ENCODE data around the gene SCRN2.

The SCRN2 gene

GRCh38 chr17:47831003-47831933, 9.8 kb downstream of the SCRN2 start, which contains the start of the genes LRRC46 and MRPL10:
Gene LRRC46, plus strand, starts transcription at chr17:47831670. Its CDS starts 320 bp downstream, at chr17:47831990.
Gene MRPL10, minus strand, starts transcription at chr17:47831541. Its CDS starts 30 bp downstream, at chr17:47831511.
- Histone ChIP-seq H4K20me1 (ENCODE audit: insufficient read depth) (no peaks in the 10 kb centered on the region), H3K79me2 (ENCODE audit: insufficient read depth, low read depth) (peaks cover 30% of the 10 kb centered on the region), H3K4me2 (peak within 1 kb of the TSS; percentile 93), H3K4me3 (IDR thresholded peaks at IDR 0.05; ENCODE audit: insufficient read depth, low read depth, low read length) (peak within 1 kb of the TSS; percentile 47), H3K27ac (peak within 1 kb of the TSS; percentile 94), H3K27me3 (ENCODE audit: insufficient read depth, low read depth) (no peaks in the 10 kb centered on the region), H3K9ac (peak within 1 kb of the TSS; percentile 80), H2AFZ (ENCODE audit: low read depth) (peak within 1 kb of the TSS; percentile 91), H3K36me3 (ENCODE audit: insufficient read depth) (no peaks in the 10 kb centered on the region; the same call in 1 of the 2 replicates), H3K4me1 (ENCODE audit: low read depth, poor library complexity, severe bottlenecking) (peaks cover 29% of the 10 kb centered on the region)
- TF ChIP-seq, protein P1, sequence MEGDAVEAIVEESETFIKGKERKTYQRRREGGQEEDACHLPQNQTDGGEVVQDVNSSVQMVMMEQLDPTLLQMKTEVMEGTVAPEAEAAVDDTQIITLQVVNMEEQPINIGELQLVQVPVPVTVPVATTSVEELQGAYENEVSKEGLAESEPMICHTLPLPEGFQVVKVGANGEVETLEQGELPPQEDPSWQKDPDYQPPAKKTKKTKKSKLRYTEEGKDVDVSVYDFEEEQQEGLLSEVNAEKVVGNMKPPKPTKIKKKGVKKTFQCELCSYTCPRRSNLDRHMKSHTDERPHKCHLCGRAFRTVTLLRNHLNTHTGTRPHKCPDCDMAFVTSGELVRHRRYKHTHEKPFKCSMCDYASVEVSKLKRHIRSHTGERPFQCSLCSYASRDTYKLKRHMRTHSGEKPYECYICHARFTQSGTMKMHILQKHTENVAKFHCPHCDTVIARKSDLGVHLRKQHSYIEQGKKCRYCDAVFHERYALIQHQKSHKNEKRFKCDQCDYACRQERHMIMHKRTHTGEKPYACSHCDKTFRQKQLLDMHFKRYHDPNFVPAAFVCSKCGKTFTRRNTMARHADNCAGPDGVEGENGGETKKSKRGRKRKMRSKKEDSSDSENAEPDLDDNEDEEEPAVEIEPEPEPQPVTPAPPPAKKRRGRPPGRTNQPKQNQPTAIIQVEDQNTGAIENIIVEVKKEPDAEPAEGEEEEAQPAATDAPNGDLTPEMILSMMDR (conservative IDR thresholded peaks at IDR 0.05; ENCODE audit: low read depth, low read length), result peak; percentile 45

GRCh38 chr17:47830396-47831002, 10.6 kb downstream of the SCRN2 start:
- H3K9ac ChIP-seq, result peak overlapping the region; percentile 80
- H4K20me1 ChIP-seq (ENCODE audit: insufficient read depth), result no peaks in the 10 kb centered on the region
- peak overlapping the region; percentile 91; the same call in 1 of the 2 replicates for H2AFZ ChIP-seq (ENCODE audit: low read depth)
- peak overlapping the region; percentile 93 for H3K4me2 ChIP-seq
- peaks cover 30% of the 10 kb centered on the region for H3K79me2 ChIP-seq (ENCODE audit: insufficient read depth, low read depth)
- no peaks in the 10 kb centered on the region for H3K27me3 ChIP-seq (ENCODE audit: insufficient read depth, low read depth)
- peaks cover 29% of the 10 kb centered on the region for H3K4me1 ChIP-seq (ENCODE audit: low read depth, poor library complexity, severe bottlenecking)
- TF ChIP-seq, protein P1 (conservative IDR thresholded peaks at IDR 0.05; ENCODE audit: low read depth, low read length), result no peak
- peak overlapping the region; percentile 94 for H3K27ac ChIP-seq
- no peaks in the 10 kb centered on the region; the same call in 1 of the 2 replicates for H3K36me3 ChIP-seq (ENCODE audit: insufficient read depth)
- H3K4me3 ChIP-seq (IDR thresholded peaks at IDR 0.05; ENCODE audit: insufficient read depth, low read depth, low read length), result peak overlapping the region; percentile 47

DNA sequence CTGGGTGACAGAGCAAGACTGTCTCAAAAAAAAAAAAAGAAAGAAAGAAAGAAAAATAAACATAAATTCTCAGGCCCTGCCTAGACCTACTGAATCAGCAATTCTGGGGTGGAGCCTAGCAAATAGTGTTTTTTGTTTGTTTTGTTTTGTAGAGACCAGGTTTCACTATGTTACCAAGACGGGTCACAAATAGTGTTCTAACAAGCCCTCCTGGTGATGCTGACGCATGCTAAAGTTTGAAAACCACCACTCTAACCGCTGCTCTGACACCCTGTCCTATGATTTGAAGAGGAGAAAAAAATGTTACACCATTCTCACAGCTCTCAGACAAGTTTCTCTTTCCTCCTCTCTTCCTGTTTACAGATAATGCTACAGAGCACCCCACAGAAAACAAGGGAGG, 11.2 kb downstream of the SCRN2 start:
- Histone ChIP-seq H3K27me3 (ENCODE audit: insufficient read depth, low read depth) (no peaks in the 10 kb centered on the region), H3K27ac (peak overlapping the region; percentile 94), H4K20me1 (ENCODE audit: insufficient read depth) (no peaks in the 10 kb centered on the region), H3K36me3 (ENCODE audit: insufficient read depth) (no peaks in the 10 kb centered on the region; the same call in 1 of the 2 replicates), H3K4me1 (ENCODE audit: low read depth, poor library complexity, severe bottlenecking) (peaks cover 29% of the 10 kb centered on the region), H3K4me3 (IDR thresholded peaks at IDR 0.05; ENCODE audit: insufficient read depth, low read depth, low read length) (no peak overlapping the region), H3K79me2 (ENCODE audit: insufficient read depth, low read depth) (peaks cover 30% of the 10 kb centered on the region), H3K4me2 (peak overlapping the region; percentile 93), H2AFZ (ENCODE audit: low read depth) (no peak overlapping the region), H3K9ac (peak overlapping the region; percentile 80)
- TF ChIP-seq, protein P1 (conservative IDR thresholded peaks at IDR 0.05; ENCODE audit: low read depth, low read length), result no peak

GRCh38 chr17:47823519-47823918, 17.6 kb downstream of the SCRN2 start:
- no peak overlapping the region for H3K4me2 ChIP-seq
- H3K4me1 ChIP-seq (ENCODE audit: low read depth, poor library complexity, severe bottlenecking), result peaks cover 28% of the 10 kb centered on the region
- no peak overlapping the region for H2AFZ ChIP-seq (ENCODE audit: low read depth)
- no peaks in the 10 kb centered on the region for H4K20me1 ChIP-seq (ENCODE audit: insufficient read depth)
- no peak overlapping the region for H3K27ac ChIP-seq
- H3K4me3 ChIP-seq (IDR thresholded peaks at IDR 0.05; ENCODE audit: insufficient read depth, low read depth, low read length), result no peak overlapping the region
- no peaks in the 10 kb centered on the region; the same call in 1 of the 2 replicates for H3K36me3 ChIP-seq (ENCODE audit: insufficient read depth)
- H3K9ac ChIP-seq, result no peak overlapping the region
- H3K27me3 ChIP-seq (ENCODE audit: insufficient read depth, low read depth), result no peaks in the 10 kb centered on the region
- TF ChIP-seq, protein P1 (conservative IDR thresholded peaks at IDR 0.05; ENCODE audit: low read depth, low read length), result no peak
- H3K79me2 ChIP-seq (ENCODE audit: insufficient read depth, low read depth), result peaks cover 9% of the 10 kb centered on the region; the same call in 1 of the 2 replicates
